Osteoblast (primary cell): ENCODE results near the gene AMPH. TPM values are rescaled to one million over a fixed set of nuclear protein-coding genes. Genes with fewer than 3 reads are reported as not detected.

Experiments
- DNase-seq: peaks from one replicate; pipeline ENCODE4 v3.0.0; 2011; ENCODE audit warnings: low spot score, mixed read lengths; ENCODE audit not compliant: insufficient read length; ENCODE audit errors: missing footprints
- H2AFZ ChIP-seq: 2 replicates; pipeline ENCODE4 v1.6.0; 2011; ENCODE audit warnings: mild to moderate bottlenecking, low read length
- H3K27ac ChIP-seq: 2 replicates; pipeline ENCODE4 v1.5.1; 2011; ENCODE audit warnings: mild to moderate bottlenecking, low read depth, low read length, moderate library complexity
- H3K27me3 ChIP-seq: 2 replicates; pipeline ENCODE4 v1.6.0; 2012; ENCODE audit warnings: mild to moderate bottlenecking, control low read depth, inconsistent platforms, low read length, moderate library complexity; ENCODE audit not compliant: insufficient read depth
- H3K36me3 ChIP-seq: 2 replicates; pipeline ENCODE4 v1.5.1; 2011; ENCODE audit warnings: mild to moderate bottlenecking, low read length, control low read depth, moderate library complexity; ENCODE audit not compliant: insufficient read depth
- H3K4me1 ChIP-seq: 2 replicates; pipeline ENCODE4 v1.5.1; 2011; ENCODE audit warnings: mild to moderate bottlenecking, low read length, control low read depth, moderate library complexity; ENCODE audit not compliant: insufficient read depth
- H3K4me2 ChIP-seq: 2 replicates; pipeline ENCODE4 v1.6.0; 2011; ENCODE audit warnings: mild to moderate bottlenecking, low read length; ENCODE audit not compliant: insufficient read depth
- H3K4me3 ChIP-seq: fragments of 200-600 bp; sonication (generic); 3 replicates; pipeline ENCODE4 v1.5.1; 2012; ENCODE audit warnings: mild to moderate bottlenecking, low read length, inconsistent platforms; ENCODE audit not compliant: insufficient read depth
- H3K79me2 ChIP-seq: 2 replicates; pipeline ENCODE4 v1.6.0; 2012; ENCODE audit warnings: mild to moderate bottlenecking, low read length, control low read depth, inconsistent platforms; ENCODE audit not compliant: insufficient read depth
- H3K9me3 ChIP-seq: 2 replicates; pipeline ENCODE4 v1.5.1; 2011; ENCODE audit warnings: low read depth, low read length, control low read depth
- H4K20me1 ChIP-seq: 2 replicates; pipeline ENCODE4 v1.6.0; 2012; ENCODE audit warnings: mild to moderate bottlenecking, low read length, control low read depth; ENCODE audit not compliant: insufficient read depth
- CTCF ChIP-seq: IDR thresholded peaks from 2 replicates; pipeline ENCODE4 v1.5.1; 2011; ENCODE audit warnings: mild to moderate bottlenecking, low read depth, low read length, moderate library complexity; ENCODE audit errors: extremely low read depth
- total RNA-seq: library from RNA; depleted of rRNA; stranded (reverse); fragments of >200 nt; gene quantifications from 2 replicates; pipeline ENCODE4 v1.2.3, GENCODE V29; 2012

The AMPH gene
- total RNA-seq, 1 donor = 1.1 TPM

DNA sequence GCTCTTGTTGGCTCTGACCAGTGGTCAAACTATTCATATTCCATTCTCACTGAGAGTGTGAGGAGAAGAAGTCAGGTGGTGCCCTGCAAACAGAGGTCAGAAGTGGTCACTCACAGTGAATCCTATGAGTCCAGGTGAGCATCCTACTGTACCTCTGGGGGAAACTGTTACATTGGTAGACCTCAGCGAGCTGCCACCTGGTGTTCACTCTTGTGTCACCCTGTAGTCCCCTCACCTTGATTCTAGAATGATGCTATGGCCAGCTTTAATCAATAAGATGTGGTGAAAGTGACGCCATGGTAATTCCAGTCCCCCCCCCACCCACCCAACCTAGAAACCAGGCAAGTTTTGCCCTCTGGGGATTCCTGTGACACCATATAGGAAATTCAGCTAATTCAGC is 1.2 kb upstream of the AMPH start:
- no peaks in the 10 kb centered on the region for H3K79me2 ChIP-seq
- no peaks in the 10 kb centered on the region for H4K20me1 ChIP-seq
- no peak overlapping the region for H3K4me2 ChIP-seq
- H3K27ac ChIP-seq = no peak overlapping the region
- no peak overlapping the region for H2AFZ ChIP-seq
- TF ChIP-seq CTCF = no peak
- H3K36me3 ChIP-seq = no peaks in the 10 kb centered on the region
- no peak overlapping the region for H3K4me3 ChIP-seq
- DNase-seq = peak; percentile 47
- no peaks in the 10 kb centered on the region for H3K9me3 ChIP-seq
- peaks cover 10% of the 10 kb centered on the region for H3K27me3 ChIP-seq
- no peaks in the 10 kb centered on the region for H3K4me1 ChIP-seq

GRCh38 chr7:38629651-38630510 is 1.3 kb downstream of the AMPH start:
- no peaks in the 10 kb centered on the region for H3K4me1 ChIP-seq
- no peak overlapping the region for H3K4me2 ChIP-seq
- TF ChIP-seq CTCF = no peak
- DNase-seq = peak; percentile 51
- peaks cover 10% of the 10 kb centered on the region for H3K27me3 ChIP-seq
- H4K20me1 ChIP-seq = no peaks in the 10 kb centered on the region
- H3K27ac ChIP-seq = no peak overlapping the region
- no peak overlapping the region for H2AFZ ChIP-seq
- no peaks in the 10 kb centered on the region for H3K9me3 ChIP-seq
- no peak overlapping the region for H3K4me3 ChIP-seq
- H3K36me3 ChIP-seq = no peaks in the 10 kb centered on the region
- H3K79me2 ChIP-seq = no peaks in the 10 kb centered on the region

- Histone ChIP-seq H3K27ac (no peak overlapping the region), H3K4me2 (no peak overlapping the region), H3K27me3 (peaks cover 10% of the 10 kb centered on the region), H2AFZ (no peak overlapping the region), H3K79me2 (no peaks in the 10 kb centered on the region), H4K20me1 (no peaks in the 10 kb centered on the region), H3K4me3 (no peak overlapping the region), H3K9me3 (no peaks in the 10 kb centered on the region), H3K36me3 (no peaks in the 10 kb centered on the region), H3K4me1 (no peaks in the 10 kb centered on the region)
- no peak for TF ChIP-seq CTCF
- peak; percentile 87 for DNase-seq
Observed at GRCh38 chr7:38628630-38629385, 2.4 kb downstream of the AMPH start.

GRCh38 chr7:38625866-38626265 is 5.3 kb downstream of the AMPH start:
- H4K20me1 ChIP-seq = no peaks in the 10 kb centered on the region
- H3K9me3 ChIP-seq = no peaks in the 10 kb centered on the region
- DNase-seq = no peak
- H3K79me2 ChIP-seq = no peaks in the 10 kb centered on the region
- H3K4me1 ChIP-seq = no peaks in the 10 kb centered on the region
- peaks cover 3% of the 10 kb centered on the region for H3K27me3 ChIP-seq
- no peak overlapping the region for H3K27ac ChIP-seq
- no peak overlapping the region for H3K4me3 ChIP-seq
- TF ChIP-seq CTCF = no peak
- no peak overlapping the region for H3K4me2 ChIP-seq
- H3K36me3 ChIP-seq = no peaks in the 10 kb centered on the region
- no peak overlapping the region for H2AFZ ChIP-seq
